HS-27A (cell line): Measurements from ENCODE around the gene SLC24A3.

ENCODE experiments used
- DNase-seq: peaks from one replicate; pipeline ENCODE4 v3.0.0-alpha.2; 2012; ENCODE audit warnings: low read depth, missing footprints

SLC24A3 gene

GRCh38 chr20:19427480-19427879 is 215.0 kb downstream of the SLC24A3 start:
- no peak for DNase-seq

DNA sequence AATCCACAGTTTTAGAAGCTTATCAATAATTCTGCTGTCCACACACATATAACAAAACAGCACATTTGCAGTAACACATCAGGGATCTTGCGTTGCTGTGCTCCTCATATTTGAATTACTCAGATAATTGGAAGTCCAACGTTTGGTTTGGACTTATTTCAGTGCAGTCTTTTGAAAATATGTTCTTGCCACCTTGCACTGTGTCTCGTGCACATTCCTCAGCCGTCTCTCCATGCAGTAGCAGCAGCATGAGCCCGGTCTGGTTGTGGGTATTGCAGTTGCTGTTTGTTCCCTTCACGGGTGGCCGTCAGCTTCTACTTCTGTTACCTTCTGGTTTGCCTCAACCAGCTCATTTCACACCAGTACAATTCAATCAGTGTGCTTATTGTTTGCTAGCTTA is 215.5 kb downstream of the SLC24A3 start:
- DNase-seq = no peak

- DNase-seq = no peak
Observed at GRCh38 chr20:19428324-19428723, 215.9 kb downstream of the SLC24A3 start.

GRCh38 chr20:19429538-19429937 is 217.1 kb downstream of the SLC24A3 start:
- no peak for DNase-seq

DNA sequence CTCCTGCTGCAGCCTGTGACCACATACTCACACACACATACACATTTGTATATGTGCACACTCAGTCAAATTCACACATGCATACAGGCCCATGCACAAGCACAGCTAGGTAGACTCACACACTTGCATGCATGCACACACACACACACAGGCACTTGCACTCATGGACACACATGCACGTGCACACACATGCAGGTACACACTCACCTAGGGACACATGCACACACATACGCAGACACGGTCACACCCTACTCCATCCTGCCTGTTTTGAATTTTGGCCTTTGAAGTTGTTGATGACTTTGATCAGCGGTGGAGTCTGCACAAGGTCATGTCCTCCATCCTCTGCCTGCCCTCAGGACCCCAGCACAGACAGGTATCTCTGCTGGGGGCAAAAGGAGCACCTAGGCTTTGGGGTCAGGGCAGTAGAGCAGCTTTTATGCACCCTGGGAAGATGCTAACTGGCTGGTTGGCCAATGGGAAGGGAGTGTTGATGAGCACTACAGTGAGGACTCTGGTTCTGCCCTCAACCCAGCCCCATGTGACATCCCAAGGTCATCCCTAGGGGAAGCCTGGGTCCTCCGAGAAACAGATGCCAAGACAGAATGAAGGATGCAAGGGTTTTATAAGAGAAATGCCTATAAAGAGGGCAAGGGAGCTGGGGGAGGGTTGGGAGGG is 218.3 kb downstream of the SLC24A3 start:
- no peak for DNase-seq

DNA sequence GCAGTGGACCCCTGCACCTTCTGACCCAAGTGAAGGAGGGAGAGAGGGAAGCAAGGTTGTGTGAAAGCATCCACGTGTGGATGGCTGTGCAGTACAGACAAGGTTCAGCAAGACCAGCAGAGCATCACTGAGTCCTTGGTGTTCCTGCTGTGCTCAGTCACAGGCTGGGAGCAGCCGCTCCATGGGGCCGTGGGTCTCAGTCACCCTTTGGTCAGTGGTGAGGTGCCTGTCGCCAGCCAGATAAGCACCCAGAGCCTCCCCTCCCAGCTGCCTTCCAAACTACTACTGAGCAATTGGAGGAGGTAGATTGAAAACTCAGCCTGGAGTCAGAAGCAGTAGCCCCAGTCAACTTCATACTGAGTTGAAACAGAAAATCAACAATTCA is 218.9 kb downstream of the SLC24A3 start:
- DNase-seq = no peak

DNA sequence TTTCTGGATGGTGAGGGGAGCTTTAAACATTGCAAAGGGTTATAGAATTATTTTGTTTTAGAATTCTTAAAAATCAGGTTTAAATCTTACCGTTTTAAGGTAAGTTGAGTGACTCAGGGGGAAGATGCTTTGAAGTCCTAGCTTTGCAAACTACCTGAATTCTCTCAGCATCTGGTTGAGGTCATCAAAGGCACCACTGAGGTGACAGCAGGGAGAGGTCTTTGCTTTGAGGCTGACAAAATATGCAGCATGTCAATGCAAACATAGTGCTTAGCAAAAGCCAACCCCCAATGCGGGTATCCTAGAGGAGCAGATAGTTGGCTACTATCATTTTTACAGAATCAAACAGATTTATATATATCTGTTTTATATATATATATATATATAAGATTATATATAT is 219.5 kb downstream of the SLC24A3 start:
- DNase-seq = no peak

DNA sequence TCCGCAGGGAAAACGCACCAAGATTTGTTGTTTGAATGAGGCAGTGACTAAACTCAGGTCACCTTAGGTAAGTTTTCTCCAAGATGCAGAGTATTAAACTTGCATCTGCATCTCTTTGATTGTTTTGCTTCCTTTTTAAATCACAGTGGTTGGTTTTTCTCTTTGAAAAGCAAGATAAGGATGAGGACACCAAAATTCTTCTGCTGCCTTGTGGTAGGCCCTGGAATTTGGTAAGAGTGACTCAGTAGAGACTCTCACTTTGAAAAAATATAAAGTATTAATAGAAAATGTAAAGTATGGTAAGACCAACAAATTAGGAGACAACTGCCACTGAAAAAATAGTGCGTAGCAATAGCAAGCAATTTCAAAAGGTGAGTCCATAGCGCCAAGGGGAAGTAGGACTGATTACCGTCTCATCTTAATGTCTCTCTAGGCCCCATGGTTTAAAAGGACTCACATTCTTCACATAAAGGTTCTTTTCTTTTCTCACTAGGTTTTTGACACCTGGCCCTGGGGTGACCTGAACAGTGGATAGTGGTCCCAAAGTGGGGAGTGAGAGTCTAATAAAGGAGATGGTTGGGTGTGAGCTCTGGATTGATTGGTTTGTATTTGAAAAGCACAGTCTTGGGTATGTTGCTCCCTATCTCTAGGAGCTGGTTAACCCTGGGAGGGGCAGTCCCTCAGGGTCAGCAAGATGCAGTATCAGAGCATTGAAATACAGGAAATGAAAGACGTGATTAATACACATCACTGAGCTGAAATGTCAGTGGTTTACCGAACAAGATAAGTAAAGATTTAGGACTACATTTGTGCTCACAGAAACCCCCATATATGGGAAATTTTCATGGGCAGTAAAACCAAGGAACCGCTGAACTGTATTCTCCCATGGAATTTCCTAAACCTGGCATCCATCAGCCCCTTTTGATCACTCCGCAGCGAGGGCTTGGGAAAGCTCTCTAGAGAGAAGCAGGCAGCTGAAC is 221.2 kb downstream of the SLC24A3 start:
- DNase-seq = peak; percentile 84

GRCh38 chr20:19435316-19435715 is 222.9 kb downstream of the SLC24A3 start:
- no peak for DNase-seq

- DNase-seq = no peak
Observed at GRCh38 chr20:19435821-19436220, 223.4 kb downstream of the SLC24A3 start.

DNA sequence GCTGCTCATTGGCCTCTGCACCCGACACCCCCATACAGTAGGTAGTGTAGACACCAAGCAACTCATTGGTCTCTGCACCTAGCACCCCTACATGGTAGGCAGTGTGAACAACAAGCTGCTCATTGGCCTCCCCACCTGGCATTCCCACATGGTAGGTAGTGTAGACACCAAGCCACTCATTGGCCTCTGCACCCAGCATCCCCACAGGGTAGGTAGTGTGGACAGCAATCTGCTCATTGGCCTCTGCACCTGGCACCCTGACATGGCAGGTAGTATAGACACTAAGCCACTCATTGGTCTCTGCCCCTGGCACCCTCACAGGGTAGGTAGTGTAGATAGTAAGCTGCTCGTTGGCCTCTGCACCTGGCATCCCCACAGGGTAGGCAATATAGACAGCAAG is 226.0 kb downstream of the SLC24A3 start:
- DNase-seq = no peak

DNA sequence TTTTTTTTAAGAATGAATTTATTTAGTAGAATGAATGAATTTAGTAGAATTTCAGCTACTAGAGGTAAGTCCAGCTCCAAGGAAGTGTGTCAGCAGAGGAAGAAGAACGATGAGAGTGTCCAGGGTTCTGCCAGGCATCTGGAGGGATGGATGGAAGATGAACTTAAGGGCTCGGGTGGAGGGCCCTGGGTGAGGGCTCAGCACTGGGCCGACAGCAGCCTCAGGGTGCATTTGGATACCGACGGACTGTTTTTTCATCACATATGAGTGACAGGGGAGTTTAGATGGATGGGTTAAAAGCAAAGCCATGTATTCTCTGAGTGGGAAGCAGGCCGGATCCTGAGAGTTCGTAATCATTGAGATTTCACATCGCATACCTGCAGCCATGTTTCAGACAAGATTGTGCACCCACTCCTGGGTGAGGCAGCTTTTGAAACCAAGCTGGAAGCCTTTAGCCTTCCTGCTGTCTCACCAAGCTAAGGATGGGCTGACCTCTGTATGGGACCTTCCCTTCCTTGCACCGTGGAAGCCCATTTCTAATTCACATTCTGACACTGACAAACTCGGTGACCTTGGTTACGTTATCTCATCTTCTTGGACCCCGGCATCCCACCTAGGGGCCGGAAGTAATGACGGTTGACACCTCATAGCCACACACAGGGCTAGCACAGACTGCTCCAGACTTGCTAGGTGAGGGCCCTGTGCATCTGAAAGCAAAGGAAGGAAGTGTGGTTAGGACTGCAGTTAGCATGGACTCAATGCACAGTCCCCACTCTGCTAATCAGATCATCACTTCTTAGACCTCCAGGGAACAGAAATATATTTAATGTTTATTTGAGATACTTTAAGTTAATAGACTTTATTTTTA is 228.5 kb downstream of the SLC24A3 start:
- no peak for DNase-seq

GRCh38 chr20:19446246-19446645 is 233.8 kb downstream of the SLC24A3 start:
- DNase-seq = no peak

DNA sequence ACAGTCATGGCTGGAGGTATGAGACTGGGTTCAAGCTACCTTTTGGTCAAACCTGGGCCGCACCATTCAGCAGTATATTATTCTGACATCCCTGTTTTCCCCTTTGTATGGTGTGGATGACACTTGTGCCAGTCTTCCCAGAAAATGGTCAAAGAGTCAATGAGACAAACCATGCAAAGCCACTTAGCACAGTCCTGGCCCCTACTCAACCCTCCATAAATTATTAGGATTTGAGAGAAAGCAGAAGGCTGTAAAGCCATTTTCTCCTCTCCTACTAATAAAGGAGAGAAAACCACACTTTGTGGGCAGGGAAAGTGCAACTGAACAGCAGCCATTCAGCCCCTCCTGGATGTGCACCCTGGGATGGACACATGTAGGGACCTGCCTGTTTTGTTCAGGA is 236.2 kb downstream of the SLC24A3 start:
- no peak for DNase-seq

DNA sequence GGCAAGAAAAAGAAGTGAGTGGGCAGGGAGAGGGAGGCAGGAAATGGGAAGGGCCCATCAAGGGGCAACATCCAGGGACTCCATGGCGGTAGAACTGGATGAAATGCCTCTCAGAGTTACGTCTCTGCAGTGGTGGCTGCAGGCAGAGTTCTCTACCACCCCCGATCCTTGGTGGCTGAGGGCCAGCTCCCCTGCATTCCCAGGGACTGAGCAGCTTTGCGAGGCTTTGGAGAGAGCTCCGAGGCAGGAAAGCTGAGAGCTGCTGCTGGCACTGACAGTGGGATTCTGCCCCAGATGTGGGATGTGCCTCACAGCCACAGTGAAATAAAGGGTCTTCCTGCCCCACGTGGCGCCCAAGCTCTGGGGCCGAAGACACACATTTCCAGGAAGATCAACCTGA is 236.6 kb downstream of the SLC24A3 start:
- DNase-seq = no peak

DNA sequence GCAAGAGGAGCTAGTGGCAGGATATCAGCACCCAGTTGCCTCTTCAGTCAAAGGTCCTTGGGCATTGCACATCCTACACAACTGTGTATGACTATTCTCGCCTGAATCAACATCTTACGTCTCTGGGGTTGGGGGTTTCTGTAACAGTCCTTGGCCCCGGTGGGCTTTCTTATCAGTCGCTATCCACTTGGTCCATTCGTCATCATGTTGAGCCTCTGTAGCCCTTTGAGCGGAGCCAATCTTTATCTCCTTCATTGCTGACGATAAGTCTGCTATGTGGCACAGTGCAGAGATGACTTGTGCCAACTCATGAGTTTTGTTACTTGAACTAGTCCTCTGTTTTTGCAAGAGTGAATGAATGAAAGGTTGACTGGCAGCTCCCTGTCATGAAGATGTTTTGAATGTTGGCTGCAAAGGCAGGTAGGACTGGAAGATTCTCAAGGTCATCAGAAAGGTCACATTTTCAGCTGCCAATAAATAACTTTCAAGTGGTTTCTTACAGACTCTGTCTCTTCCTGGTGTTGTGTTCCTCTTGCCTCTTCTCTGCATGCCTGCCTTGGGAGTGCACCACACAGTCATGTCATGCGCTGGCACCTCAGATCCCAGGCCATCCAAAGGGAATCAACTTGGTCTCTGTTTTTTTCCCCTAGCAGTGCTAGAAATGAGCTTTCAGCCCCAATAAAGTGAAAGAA is 238.9 kb downstream of the SLC24A3 start:
- no peak for DNase-seq

DNA sequence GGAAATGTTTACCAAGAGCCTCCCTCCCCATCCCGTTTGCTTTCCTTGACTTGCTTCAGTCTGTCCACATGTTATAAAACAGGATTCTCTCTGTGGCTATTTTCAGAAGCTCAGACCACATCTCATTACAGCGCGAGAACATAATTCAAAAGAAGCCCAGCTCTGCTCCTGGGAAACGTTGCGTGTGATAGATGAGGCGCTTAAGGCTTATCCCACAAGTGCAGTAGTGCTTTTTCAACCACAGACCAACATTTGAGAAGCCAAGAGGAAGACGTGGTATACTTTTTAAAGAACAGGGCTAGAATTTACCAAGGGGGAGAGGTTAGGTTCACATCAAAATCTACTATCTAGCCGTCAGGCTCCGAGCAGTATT is 239.5 kb downstream of the SLC24A3 start:
- no peak for DNase-seq

DNA sequence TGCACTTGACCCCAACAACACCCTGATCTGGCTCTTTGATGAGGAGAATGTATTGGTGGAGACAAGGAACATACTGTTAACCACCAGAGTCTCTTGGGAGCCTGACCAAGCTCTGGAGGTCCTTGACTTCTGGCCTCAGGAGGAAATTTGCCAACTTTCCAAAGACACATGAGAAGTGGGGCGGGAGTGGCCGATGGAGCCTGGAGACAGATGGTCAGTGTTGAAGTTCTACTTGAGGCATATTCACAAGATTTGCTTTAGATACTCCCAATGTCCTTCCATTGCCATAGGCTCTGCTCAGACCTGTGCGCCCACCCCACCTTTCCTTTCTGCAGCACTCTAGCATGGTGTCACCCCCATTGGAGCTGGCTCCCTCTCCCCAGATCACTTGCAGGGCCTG is 241.0 kb downstream of the SLC24A3 start:
- DNase-seq = no peak

DNA sequence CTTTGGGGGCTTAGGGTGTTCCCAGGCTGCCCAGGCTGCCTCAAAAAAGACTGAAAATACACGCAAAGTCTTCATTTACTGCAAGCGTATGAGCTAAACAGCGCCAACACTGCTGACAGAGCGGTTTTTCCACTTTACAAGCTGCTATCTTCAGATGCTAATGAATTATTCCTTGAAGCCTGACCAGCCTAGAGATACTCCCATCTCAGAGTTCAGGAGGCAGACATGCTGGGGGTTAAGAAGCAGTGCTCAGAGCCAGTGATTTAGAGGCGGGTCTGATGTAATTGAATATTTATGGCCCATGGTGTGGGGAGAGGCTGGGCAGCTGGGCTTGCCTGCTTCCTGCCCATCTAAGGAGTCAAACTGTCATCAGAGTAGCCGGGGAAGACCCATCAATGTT is 241.4 kb downstream of the SLC24A3 start:
- no peak for DNase-seq

DNA sequence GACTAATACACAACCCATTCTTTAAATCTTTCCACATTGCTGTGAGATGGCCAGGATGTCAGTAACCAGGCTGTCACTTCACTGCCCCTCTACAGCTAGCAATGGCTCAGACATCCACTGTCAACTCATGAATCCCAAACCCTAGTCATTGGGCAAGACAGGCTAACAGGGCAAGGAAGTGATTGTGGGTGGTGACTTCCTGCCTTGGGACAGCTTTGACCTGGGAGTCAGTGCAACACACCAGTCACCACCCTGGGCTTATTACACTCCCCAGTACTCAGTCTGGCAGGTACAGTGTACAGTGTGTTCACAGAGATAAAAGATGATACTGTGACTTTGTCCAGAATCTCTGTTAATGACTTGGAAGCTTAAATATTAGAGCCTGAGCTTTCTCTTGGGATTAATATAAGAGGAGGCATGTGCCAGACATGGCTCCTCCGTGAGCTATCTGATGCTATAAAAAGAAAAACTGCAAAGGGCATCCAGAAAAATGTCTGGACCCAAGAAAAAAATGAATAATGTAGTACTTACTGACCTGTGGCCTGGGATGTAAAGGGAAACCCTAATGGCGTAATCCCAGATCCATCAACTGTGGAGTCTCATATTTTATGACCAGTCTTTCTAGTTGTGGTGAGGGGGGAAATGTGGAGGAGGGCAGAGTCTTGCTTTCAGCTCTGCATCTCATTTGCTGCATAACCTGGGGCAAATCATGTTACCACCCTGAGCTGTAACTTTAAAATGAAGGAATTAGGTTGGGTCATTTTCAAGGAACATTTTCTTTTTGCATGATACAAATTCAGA is 244.4 kb downstream of the SLC24A3 start:
- DNase-seq = no peak

DNA sequence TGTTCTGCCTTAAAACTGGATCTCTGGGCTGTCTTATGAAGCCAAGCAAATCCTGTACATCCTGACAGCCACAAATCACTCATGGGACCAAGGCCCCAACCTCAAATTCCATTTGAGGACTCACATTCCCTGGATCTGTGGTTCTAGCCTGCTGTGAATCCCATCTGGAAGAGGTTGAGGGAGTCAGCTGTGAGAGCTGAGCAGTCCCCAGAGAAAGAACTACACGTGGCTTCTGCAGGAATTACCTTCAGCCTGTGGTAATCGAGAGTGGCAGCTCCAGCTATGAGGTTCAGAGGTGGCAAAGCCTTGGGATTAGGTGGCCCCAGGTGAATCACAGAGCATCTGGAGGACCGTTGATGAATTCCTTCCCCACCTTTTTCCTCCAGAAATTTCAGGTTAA is 245.2 kb downstream of the SLC24A3 start:
- DNase-seq = no peak
